ENCODE measurements around the gene ELP5.

The ELP5 gene

GRCh38 chr17:7258731-7259554 lies 6.9 kb downstream of the ELP5 start:
- TF ChIP-seq EZH2 (IDR thresholded peaks at IDR 0.05; ENCODE audit: borderline replicate concordance, low read depth, low read length, severe bottlenecking) = no peak
- TF ChIP-seq, protein P1, sequence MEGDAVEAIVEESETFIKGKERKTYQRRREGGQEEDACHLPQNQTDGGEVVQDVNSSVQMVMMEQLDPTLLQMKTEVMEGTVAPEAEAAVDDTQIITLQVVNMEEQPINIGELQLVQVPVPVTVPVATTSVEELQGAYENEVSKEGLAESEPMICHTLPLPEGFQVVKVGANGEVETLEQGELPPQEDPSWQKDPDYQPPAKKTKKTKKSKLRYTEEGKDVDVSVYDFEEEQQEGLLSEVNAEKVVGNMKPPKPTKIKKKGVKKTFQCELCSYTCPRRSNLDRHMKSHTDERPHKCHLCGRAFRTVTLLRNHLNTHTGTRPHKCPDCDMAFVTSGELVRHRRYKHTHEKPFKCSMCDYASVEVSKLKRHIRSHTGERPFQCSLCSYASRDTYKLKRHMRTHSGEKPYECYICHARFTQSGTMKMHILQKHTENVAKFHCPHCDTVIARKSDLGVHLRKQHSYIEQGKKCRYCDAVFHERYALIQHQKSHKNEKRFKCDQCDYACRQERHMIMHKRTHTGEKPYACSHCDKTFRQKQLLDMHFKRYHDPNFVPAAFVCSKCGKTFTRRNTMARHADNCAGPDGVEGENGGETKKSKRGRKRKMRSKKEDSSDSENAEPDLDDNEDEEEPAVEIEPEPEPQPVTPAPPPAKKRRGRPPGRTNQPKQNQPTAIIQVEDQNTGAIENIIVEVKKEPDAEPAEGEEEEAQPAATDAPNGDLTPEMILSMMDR (IDR thresholded peaks at IDR 0.05; ENCODE audit: borderline replicate concordance, extremely low read depth, low read length, poor library complexity, severe bottlenecking) = no peak
- no peak overlapping the region for H3K4me2 ChIP-seq (ENCODE audit: insufficient read depth, low read length)
- no peak overlapping the region for H3K27ac ChIP-seq (ENCODE audit: low read length)
- no peak overlapping the region for H2AFZ ChIP-seq (ENCODE audit: low read depth, low read length)
- H3K4me3 ChIP-seq (ENCODE audit: low read depth in 1 of 2, low read length in 2 of 2) = no peak overlapping the region
- peaks cover 10% of the 10 kb centered on the region for H3K4me1 ChIP-seq (ENCODE audit: insufficient read depth, low read length)
- H4K20me1 ChIP-seq (ENCODE audit: insufficient read depth, low read length) = no peaks in the 10 kb centered on the region
- ATAC-seq (ENCODE audit: insufficient read depth, low read depth) = no peak
- no peak for DNase-seq
- no peaks in the 10 kb centered on the region for H3K9me3 ChIP-seq (ENCODE audit: insufficient read depth, low read length, severe bottlenecking)
- H3K9ac ChIP-seq (ENCODE audit: low read depth, low read length) = no peak overlapping the region
- peaks cover 49% of the 10 kb centered on the region for H3K36me3 ChIP-seq (ENCODE audit: insufficient read depth, low read length)
- H3K79me2 ChIP-seq (ENCODE audit: insufficient read depth, low read length) = peaks cover 8% of the 10 kb centered on the region
- H3K27me3 ChIP-seq (ENCODE audit: insufficient read depth, low read length, poor library complexity) = no peaks in the 10 kb centered on the region

DNA sequence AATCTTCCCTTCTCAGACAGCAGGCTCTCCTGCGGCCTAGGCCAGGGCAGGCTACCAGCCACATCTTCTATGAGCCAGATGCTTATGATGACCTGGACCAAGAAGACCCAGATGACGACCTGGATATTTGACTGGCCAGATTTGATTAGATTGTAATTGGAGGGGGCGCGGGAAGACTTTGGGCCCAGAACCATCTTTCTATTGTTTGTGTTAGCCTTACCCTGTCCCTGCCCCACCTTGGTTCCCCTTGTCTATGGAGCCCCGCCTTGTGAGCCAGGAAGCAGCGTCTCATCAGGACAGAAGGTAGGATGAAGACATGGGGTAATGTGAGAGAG lies 7.5 kb downstream of the ELP5 start:
- H3K4me2 ChIP-seq (ENCODE audit: insufficient read depth, low read length) = no peak overlapping the region

GRCh38 chr17:7260151-7260550 lies 8.1 kb downstream of the ELP5 start:
- H4K20me1 ChIP-seq (ENCODE audit: insufficient read depth, low read length) = no peaks in the 10 kb centered on the region
- H3K9me3 ChIP-seq (ENCODE audit: insufficient read depth, low read length, severe bottlenecking) = no peaks in the 10 kb centered on the region
- H3K4me3 ChIP-seq (ENCODE audit: low read depth in 1 of 2, low read length in 2 of 2) = no peak overlapping the region
- H3K4me1 ChIP-seq (ENCODE audit: insufficient read depth, low read length) = peaks cover 3% of the 10 kb centered on the region; the same call in 1 of the 2 replicates
- no peak overlapping the region for H2AFZ ChIP-seq (ENCODE audit: low read depth, low read length)
- H3K27me3 ChIP-seq (ENCODE audit: insufficient read depth, low read length, poor library complexity) = no peaks in the 10 kb centered on the region
- ATAC-seq (ENCODE audit: insufficient read depth, low read depth) (peak; percentile 20; the same call in 1 of the 3 replicates), DNase-seq (no peak)
- H3K9ac ChIP-seq (ENCODE audit: low read depth, low read length) = no peak overlapping the region
- no peak overlapping the region for H3K27ac ChIP-seq (ENCODE audit: low read length)
- H3K4me2 ChIP-seq (ENCODE audit: insufficient read depth, low read length) = no peak overlapping the region
- no peaks in the 10 kb centered on the region for H3K79me2 ChIP-seq (ENCODE audit: insufficient read depth, low read length)
- TF ChIP-seq EZH2 (IDR thresholded peaks at IDR 0.05; ENCODE audit: borderline replicate concordance, low read depth, low read length, severe bottlenecking) = no peak
- TF ChIP-seq, protein P1 (IDR thresholded peaks at IDR 0.05; ENCODE audit: borderline replicate concordance, extremely low read depth, low read length, poor library complexity, severe bottlenecking) = no peak
- H3K36me3 ChIP-seq (ENCODE audit: insufficient read depth, low read length) = peaks cover 37% of the 10 kb centered on the region

More for the DNA sequence above, 7.5 kb downstream of the ELP5 start:
- Histone ChIP-seq H4K20me1 (ENCODE audit: insufficient read depth, low read length) (no peaks in the 10 kb centered on the region), H3K27me3 (ENCODE audit: insufficient read depth, low read length, poor library complexity) (no peaks in the 10 kb centered on the region), H3K36me3 (ENCODE audit: insufficient read depth, low read length) (peaks cover 43% of the 10 kb centered on the region), H3K79me2 (ENCODE audit: insufficient read depth, low read length) (peaks cover 2% of the 10 kb centered on the region), H3K27ac (ENCODE audit: low read length) (no peak overlapping the region), H3K4me3 (ENCODE audit: low read depth in 1 of 2, low read length in 2 of 2) (no peak overlapping the region), H2AFZ (ENCODE audit: low read depth, low read length) (no peak overlapping the region), H3K9ac (ENCODE audit: low read depth, low read length) (no peak overlapping the region), H3K9me3 (ENCODE audit: insufficient read depth, low read length, severe bottlenecking) (no peaks in the 10 kb centered on the region), H3K4me1 (ENCODE audit: insufficient read depth, low read length) (peaks cover 5% of the 10 kb centered on the region)
- ATAC-seq (ENCODE audit: insufficient read depth, low read depth) (no peak), DNase-seq (no peak)
- TF ChIP-seq, protein P1 (IDR thresholded peaks at IDR 0.05; ENCODE audit: borderline replicate concordance, extremely low read depth, low read length, poor library complexity, severe bottlenecking) = no peak
- TF ChIP-seq EZH2 (IDR thresholded peaks at IDR 0.05; ENCODE audit: borderline replicate concordance, low read depth, low read length, severe bottlenecking) = no peak

Data from DND-41 (cell line).